ENCODE measurements around the gene FBXL16.

DNA sequence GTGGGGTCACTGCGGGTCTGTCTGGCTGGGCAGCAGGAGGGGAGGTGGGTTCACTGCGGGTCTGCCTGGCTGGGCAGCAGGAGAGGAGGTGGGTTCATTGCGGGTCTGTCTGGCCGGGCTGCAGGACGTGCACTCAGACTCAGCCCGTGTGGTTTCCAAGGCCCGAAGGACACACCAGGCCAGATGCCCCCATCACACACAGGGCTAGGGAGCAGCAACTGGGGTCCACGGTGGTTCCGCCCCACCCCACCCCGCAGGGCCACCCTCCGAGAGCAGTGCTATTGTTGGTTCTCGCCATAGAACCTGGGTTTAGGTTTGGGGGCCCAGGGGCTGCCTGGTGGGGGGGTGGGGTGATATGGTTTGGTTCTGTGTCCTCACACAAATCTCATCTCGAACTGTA is 41.0 kb upstream of the FBXL16 start:
- TF ChIP-seq, protein P1, sequence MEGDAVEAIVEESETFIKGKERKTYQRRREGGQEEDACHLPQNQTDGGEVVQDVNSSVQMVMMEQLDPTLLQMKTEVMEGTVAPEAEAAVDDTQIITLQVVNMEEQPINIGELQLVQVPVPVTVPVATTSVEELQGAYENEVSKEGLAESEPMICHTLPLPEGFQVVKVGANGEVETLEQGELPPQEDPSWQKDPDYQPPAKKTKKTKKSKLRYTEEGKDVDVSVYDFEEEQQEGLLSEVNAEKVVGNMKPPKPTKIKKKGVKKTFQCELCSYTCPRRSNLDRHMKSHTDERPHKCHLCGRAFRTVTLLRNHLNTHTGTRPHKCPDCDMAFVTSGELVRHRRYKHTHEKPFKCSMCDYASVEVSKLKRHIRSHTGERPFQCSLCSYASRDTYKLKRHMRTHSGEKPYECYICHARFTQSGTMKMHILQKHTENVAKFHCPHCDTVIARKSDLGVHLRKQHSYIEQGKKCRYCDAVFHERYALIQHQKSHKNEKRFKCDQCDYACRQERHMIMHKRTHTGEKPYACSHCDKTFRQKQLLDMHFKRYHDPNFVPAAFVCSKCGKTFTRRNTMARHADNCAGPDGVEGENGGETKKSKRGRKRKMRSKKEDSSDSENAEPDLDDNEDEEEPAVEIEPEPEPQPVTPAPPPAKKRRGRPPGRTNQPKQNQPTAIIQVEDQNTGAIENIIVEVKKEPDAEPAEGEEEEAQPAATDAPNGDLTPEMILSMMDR (IDR thresholded peaks at IDR 0.05; ENCODE audit: insufficient read depth, low read length), result no peak
- TF ChIP-seq POLR2AphosphoS5 (IDR thresholded peaks at IDR 0.05; ENCODE audit: low read depth), result no peak
- TF ChIP-seq, protein P2, sequence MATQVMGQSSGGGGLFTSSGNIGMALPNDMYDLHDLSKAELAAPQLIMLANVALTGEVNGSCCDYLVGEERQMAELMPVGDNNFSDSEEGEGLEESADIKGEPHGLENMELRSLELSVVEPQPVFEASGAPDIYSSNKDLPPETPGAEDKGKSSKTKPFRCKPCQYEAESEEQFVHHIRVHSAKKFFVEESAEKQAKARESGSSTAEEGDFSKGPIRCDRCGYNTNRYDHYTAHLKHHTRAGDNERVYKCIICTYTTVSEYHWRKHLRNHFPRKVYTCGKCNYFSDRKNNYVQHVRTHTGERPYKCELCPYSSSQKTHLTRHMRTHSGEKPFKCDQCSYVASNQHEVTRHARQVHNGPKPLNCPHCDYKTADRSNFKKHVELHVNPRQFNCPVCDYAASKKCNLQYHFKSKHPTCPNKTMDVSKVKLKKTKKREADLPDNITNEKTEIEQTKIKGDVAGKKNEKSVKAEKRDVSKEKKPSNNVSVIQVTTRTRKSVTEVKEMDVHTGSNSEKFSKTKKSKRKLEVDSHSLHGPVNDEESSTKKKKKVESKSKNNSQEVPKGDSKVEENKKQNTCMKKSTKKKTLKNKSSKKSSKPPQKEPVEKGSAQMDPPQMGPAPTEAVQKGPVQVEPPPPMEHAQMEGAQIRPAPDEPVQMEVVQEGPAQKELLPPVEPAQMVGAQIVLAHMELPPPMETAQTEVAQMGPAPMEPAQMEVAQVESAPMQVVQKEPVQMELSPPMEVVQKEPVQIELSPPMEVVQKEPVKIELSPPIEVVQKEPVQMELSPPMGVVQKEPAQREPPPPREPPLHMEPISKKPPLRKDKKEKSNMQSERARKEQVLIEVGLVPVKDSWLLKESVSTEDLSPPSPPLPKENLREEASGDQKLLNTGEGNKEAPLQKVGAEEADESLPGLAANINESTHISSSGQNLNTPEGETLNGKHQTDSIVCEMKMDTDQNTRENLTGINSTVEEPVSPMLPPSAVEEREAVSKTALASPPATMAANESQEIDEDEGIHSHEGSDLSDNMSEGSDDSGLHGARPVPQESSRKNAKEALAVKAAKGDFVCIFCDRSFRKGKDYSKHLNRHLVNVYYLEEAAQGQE (IDR thresholded peaks at IDR 0.05; ENCODE audit: insufficient replicate concordance, low read depth), result no peak

Measured in HL-60 (cell line).